GM23338 (cell line): ENCODE results near the gene COL18A1. TPM values are rescaled to one million over a fixed set of nuclear protein-coding genes. Genes with fewer than 3 reads are reported as not detected.

Experiments
- ATAC-seq: fragments of 200-7000 bp; cut with Tn5 transposase; 3 replicates; pipeline ENCODE4 v1.9.1; 2020
- DNase-seq: peaks from one replicate; pipeline ENCODE4 v3.0.0-alpha.2; 2015; ENCODE audit warnings: low spot score
- H2AFZ ChIP-seq: fragments of 200-600 bp; sonication (generic); 2 replicates; pipeline ENCODE4 v1.8.0; 2016; ENCODE audit warnings: antibody characterized with exemption, mild to moderate bottlenecking, moderate library complexity
- H3F3A ChIP-seq: fragments of 200-600 bp; sonication (generic); replicated peaks from 2 replicates; pipeline ENCODE4 v1.8.0; 2017; ENCODE audit warnings: antibody characterized with exemption, mixed run types, low read depth
- H3K27ac ChIP-seq: fragments of 200-600 bp; sonication (generic); 2 replicates; pipeline ENCODE4 v1.6.1; 2016; ENCODE audit warnings: low read depth
- H3K27me3 ChIP-seq: fragments of 200-600 bp; sonication (generic); 2 replicates; pipeline ENCODE4 v1.8.0; 2016; ENCODE audit warnings: mild to moderate bottlenecking, mixed run types, moderate library complexity; ENCODE audit not compliant: insufficient read depth
- H3K36me3 ChIP-seq: fragments of 200-600 bp; sonication (generic); 2 replicates; pipeline ENCODE4 v1.8.0; 2016; ENCODE audit warnings: mild to moderate bottlenecking; ENCODE audit not compliant: insufficient read depth
- H3K4me1 ChIP-seq: fragments of 200-600 bp; sonication (generic); 2 replicates; pipeline ENCODE4 v1.8.0; 2016; ENCODE audit warnings: mild to moderate bottlenecking, moderate library complexity; ENCODE audit not compliant: insufficient read depth
- H3K4me2 ChIP-seq: fragments of 200-600 bp; sonication (generic); 2 replicates; pipeline ENCODE4 v1.7.1; 2017; ENCODE audit warnings: mixed run types
- H3K4me3 ChIP-seq: fragments of 200-600 bp; sonication (generic); 2 replicates; pipeline ENCODE4 v1.6.1; 2016; ENCODE audit warnings: mixed run types
- H3K79me2 ChIP-seq: fragments of 200-600 bp; sonication (generic); replicated peaks from 2 replicates; pipeline ENCODE4 v1.8.0; 2017; ENCODE audit warnings: mild to moderate bottlenecking; ENCODE audit not compliant: insufficient read depth
- H3K9me2 ChIP-seq: fragments of 200-600 bp; sonication (generic); 2 replicates; pipeline ENCODE4 v1.8.0; 2017; ENCODE audit not compliant: insufficient read depth
- H4K20me1 ChIP-seq: fragments of 200-600 bp; sonication (generic); replicated peaks from 2 replicates; pipeline ENCODE4 v1.8.0; 2017; ENCODE audit warnings: mild to moderate bottlenecking; ENCODE audit not compliant: insufficient read depth
- H3K27ac Mint-ChIP-seq: 2 replicates; pipeline ENCODE4 v1.8.0; 2020; ENCODE audit warnings: inconsistent platforms, mild to moderate bottlenecking, moderate library complexity, mixed read lengths
- H3K27me3 Mint-ChIP-seq: 3 replicates; pipeline ENCODE4 v1.8.0; 2022; ENCODE audit warnings: low read depth, mild to moderate bottlenecking, moderate library complexity, mixed read lengths, inconsistent platforms; ENCODE audit not compliant: insufficient read depth, poor library complexity
- H3K36me3 Mint-ChIP-seq: 3 replicates; pipeline ENCODE4 v1.8.0; 2021; ENCODE audit warnings: low read depth, mild to moderate bottlenecking, inconsistent platforms, moderate library complexity, mixed read lengths
- H3K4me1 Mint-ChIP-seq: 3 replicates; pipeline ENCODE4 v1.8.0; 2020; ENCODE audit warnings: mild to moderate bottlenecking, inconsistent platforms, mixed read lengths
- H3K4me3 Mint-ChIP-seq: 3 replicates; pipeline ENCODE4 v1.8.0; 2021; ENCODE audit warnings: moderate library complexity, mild to moderate bottlenecking, inconsistent platforms, mixed read lengths
- H3K9me3 Mint-ChIP-seq: 3 replicates; pipeline ENCODE4 v1.8.0; 2020; ENCODE audit warnings: moderate library complexity, mild to moderate bottlenecking, inconsistent platforms, mixed read lengths
- ETS1 ChIP-seq: IDR thresholded peaks from 2 replicates; pipeline ENCODE4 v1.6.1; 2016; ENCODE audit warnings: antibody characterized with exemption
- EZH2 ChIP-seq: fragments of 200-600 bp; sonication (generic); IDR thresholded peaks from one replicate; pipeline ENCODE4 v1.8.0; 2017; ENCODE audit warnings: antibody characterized with exemption, mild to moderate bottlenecking, low read depth; ENCODE audit not compliant: unreplicated experiment
- EZH2phosphoT487 ChIP-seq: fragments of 200-600 bp; sonication (generic); IDR thresholded peaks from one replicate; pipeline ENCODE4 v1.8.1; 2018; ENCODE audit warnings: antibody characterized with exemption; ENCODE audit not compliant: unreplicated experiment
- NANOG ChIP-seq: IDR thresholded peaks from 2 replicates; pipeline ENCODE4 v1.6.1; 2016; ENCODE audit warnings: antibody characterized with exemption, borderline replicate concordance
- POLR2AphosphoS5 ChIP-seq: IDR thresholded peaks from 2 replicates; pipeline ENCODE4 v1.6.1; 2016; ENCODE audit warnings: antibody characterized with exemption, low read depth
- ZNF114 ChIP-seq: fragments of 250-450 bp; sonication (Bioruptor Pico); IDR thresholded peaks from 2 replicates; pipeline ENCODE4 v1.5.0; 2020; ENCODE audit warnings: mild to moderate bottlenecking, moderate library complexity
- ZNF331 ChIP-seq: fragments of 250-450 bp; sonication (Bioruptor Pico); IDR thresholded peaks from 2 replicates; pipeline ENCODE4 v1.5.0; 2020; ENCODE audit warnings: low read depth, mild to moderate bottlenecking, moderate library complexity
- ZNF462 ChIP-seq: fragments of 250-450 bp; sonication (Bioruptor Pico); IDR thresholded peaks from 2 replicates; pipeline ENCODE4 v1.5.0; 2020; ENCODE audit warnings: mild to moderate bottlenecking, moderate library complexity
- polyA plus RNA-seq: library from polyadenylated mRNA; unstranded; fragments of >200 nt; fragmentation: Nextera tagmentation; extraction: Ambion mirVana; gene quantifications from 2 replicates; pipeline ENCODE4 v1.2.1, GENCODE V29; 2016
- total RNA-seq: library from RNA; depleted of rRNA; stranded (reverse); fragments of >200 nt; shearing (Covaris generic); gene quantifications from 2 replicates; pipeline ENCODE4 v1.2.3, GENCODE V29; 2014
- TF ChIP-seq, protein P1 (sequence below): IDR thresholded peaks from one replicate; pipeline ENCODE4 v1.6.1; 2018; ENCODE audit warnings: antibody characterized with exemption; ENCODE audit not compliant: unreplicated experiment
- TF ChIP-seq, protein P2 (sequence below), 2 experiments: fragments of 200-600 bp in 1 of 2; sonication (generic) in 1 of 2; conservative IDR thresholded peaks; 2 replicates each; pipeline versions ENCODE4 v1.5.1 to v1.6.1; 2016 to 2017; ENCODE audit warnings: antibody characterized with exemption in 2 of 2, low read depth in 2 of 2, mild to moderate bottlenecking in 2 of 2, moderate library complexity in 1 of 2

Gene COL18A1
- total and polyA plus RNA-seq, 2 experiments from 2014 or later, result 38.4 to 430 TPM

DNA sequence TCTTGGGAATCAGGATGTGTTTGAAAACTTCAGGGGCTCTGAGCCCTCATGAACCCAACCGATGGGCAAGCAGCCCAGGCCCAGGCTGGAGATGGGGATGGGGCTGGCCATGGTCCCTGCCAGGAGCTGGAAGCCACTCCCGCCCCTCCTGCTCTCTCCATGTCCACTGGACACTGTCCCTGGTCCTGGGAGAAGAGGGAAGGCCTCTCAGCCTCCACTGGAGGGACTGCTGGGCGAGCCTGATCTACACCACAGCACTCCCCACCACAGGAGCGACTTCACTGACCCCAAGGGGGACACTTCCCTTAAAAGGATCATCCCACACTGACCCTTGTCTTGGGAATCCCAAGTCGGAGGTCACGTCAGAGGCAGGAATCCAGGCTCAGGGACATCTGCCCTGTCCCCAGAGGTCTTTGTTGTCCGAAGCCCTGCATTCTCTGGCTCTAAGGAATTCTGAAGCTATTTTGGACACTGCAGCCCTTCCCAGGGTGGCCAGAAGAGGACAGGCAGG lies 16.9 kb upstream of the COL18A1 start:
- H3K27me3 ChIP-seq, result no peaks in the 10 kb centered on the region
- H3K9me2 ChIP-seq, result no peaks in the 10 kb centered on the region
- H3K79me2 ChIP-seq, result no peaks in the 10 kb centered on the region
- H3K4me3 Mint-ChIP-seq, result no peak overlapping the region
- no peak for ATAC-seq
- no peak overlapping the region for H3K27ac ChIP-seq
- H3K27me3 Mint-ChIP-seq, result peaks cover 15% of the 10 kb centered on the region
- H3K4me1 ChIP-seq, result no peaks in the 10 kb centered on the region; the same call in 1 of the 2 replicates
- H3F3A ChIP-seq, result 0 out of 2 replicates have a peak, but pooled peaks cover 5% of the 10 kb centered on the region
- H3K9me3 Mint-ChIP-seq, result no peaks in the 10 kb centered on the region; the same call in 2 of the 3 replicates
- no peak overlapping the region for H3K4me3 ChIP-seq
- H3K36me3 ChIP-seq, result no peaks in the 10 kb centered on the region
- DNase-seq, result no peak
- no peaks in the 10 kb centered on the region for H4K20me1 ChIP-seq
- no peak overlapping the region for H2AFZ ChIP-seq
- H3K36me3 Mint-ChIP-seq, result no peaks in the 10 kb centered on the region
- no peak overlapping the region for H3K4me2 ChIP-seq
- no peak for TF ChIP-seq ETS1
- TF ChIP-seq EZH2, result no peak
- TF ChIP-seq POLR2AphosphoS5, result no peak
- no peak for TF ChIP-seq ZNF331
- TF ChIP-seq ZNF462 (CRISPR knock-in tag), result no peak
- no peak for TF ChIP-seq NANOG
- no peak for TF ChIP-seq ZNF114 (CRISPR knock-in tag)
- TF ChIP-seq EZH2phosphoT487, result no peak
- TF ChIP-seq, protein P1, sequence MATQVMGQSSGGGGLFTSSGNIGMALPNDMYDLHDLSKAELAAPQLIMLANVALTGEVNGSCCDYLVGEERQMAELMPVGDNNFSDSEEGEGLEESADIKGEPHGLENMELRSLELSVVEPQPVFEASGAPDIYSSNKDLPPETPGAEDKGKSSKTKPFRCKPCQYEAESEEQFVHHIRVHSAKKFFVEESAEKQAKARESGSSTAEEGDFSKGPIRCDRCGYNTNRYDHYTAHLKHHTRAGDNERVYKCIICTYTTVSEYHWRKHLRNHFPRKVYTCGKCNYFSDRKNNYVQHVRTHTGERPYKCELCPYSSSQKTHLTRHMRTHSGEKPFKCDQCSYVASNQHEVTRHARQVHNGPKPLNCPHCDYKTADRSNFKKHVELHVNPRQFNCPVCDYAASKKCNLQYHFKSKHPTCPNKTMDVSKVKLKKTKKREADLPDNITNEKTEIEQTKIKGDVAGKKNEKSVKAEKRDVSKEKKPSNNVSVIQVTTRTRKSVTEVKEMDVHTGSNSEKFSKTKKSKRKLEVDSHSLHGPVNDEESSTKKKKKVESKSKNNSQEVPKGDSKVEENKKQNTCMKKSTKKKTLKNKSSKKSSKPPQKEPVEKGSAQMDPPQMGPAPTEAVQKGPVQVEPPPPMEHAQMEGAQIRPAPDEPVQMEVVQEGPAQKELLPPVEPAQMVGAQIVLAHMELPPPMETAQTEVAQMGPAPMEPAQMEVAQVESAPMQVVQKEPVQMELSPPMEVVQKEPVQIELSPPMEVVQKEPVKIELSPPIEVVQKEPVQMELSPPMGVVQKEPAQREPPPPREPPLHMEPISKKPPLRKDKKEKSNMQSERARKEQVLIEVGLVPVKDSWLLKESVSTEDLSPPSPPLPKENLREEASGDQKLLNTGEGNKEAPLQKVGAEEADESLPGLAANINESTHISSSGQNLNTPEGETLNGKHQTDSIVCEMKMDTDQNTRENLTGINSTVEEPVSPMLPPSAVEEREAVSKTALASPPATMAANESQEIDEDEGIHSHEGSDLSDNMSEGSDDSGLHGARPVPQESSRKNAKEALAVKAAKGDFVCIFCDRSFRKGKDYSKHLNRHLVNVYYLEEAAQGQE, result no peak
- TF ChIP-seq, protein P2, sequence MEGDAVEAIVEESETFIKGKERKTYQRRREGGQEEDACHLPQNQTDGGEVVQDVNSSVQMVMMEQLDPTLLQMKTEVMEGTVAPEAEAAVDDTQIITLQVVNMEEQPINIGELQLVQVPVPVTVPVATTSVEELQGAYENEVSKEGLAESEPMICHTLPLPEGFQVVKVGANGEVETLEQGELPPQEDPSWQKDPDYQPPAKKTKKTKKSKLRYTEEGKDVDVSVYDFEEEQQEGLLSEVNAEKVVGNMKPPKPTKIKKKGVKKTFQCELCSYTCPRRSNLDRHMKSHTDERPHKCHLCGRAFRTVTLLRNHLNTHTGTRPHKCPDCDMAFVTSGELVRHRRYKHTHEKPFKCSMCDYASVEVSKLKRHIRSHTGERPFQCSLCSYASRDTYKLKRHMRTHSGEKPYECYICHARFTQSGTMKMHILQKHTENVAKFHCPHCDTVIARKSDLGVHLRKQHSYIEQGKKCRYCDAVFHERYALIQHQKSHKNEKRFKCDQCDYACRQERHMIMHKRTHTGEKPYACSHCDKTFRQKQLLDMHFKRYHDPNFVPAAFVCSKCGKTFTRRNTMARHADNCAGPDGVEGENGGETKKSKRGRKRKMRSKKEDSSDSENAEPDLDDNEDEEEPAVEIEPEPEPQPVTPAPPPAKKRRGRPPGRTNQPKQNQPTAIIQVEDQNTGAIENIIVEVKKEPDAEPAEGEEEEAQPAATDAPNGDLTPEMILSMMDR (conservative IDR thresholded peaks at IDR 0.05; ENCODE audit: low read depth in 2 of 2), result no peak
- H3K4me1 Mint-ChIP-seq, result peaks cover 9% of the 10 kb centered on the region; the same call in 2 of the 3 replicates
- no peak overlapping the region for H3K27ac Mint-ChIP-seq
